Brain microvascular endothelial cell (primary cell): ENCODE results near the gene GJE1.
A peak's percentile ranks its signal among the peaks of the same experiment; 100 is the strongest.

Experiments used
- DNase-seq: peaks from one replicate; pipeline ENCODE4 v3.0.0-alpha.2; 2020
- H3K27ac ChIP-seq: fragments of 250-450 bp; sonication (Bioruptor Pico); 2 replicates; pipeline ENCODE4 v1.5.1; 2020; ENCODE audit warnings: mild to moderate bottlenecking, moderate library complexity
- H3K27me3 ChIP-seq: fragments of 250-450 bp; sonication (Bioruptor Pico); replicated peaks from 2 replicates; pipeline ENCODE4 v1.5.1; 2020; ENCODE audit warnings: mild to moderate bottlenecking
- H3K36me3 ChIP-seq: fragments of 250-450 bp; sonication (Bioruptor Pico); replicated peaks from 2 replicates; pipeline ENCODE4 v1.5.1; 2020; ENCODE audit warnings: mild to moderate bottlenecking
- H3K4me3 ChIP-seq: 2 replicates; pipeline ENCODE4 v1.5.1; 2011; ENCODE audit warnings: low read depth, mild to moderate bottlenecking, control low read depth, low read length, moderate library complexity
- CTCF ChIP-seq: IDR thresholded peaks from 2 replicates; pipeline ENCODE4 v1.5.1; 2011; ENCODE audit warnings: low read depth, mild to moderate bottlenecking, moderate library complexity, low read length, control low read depth, inconsistent platforms; ENCODE audit errors: missing control alignments
- in situ Hi-C: cut with HindIII; loops from 2 replicates; pipeline ENCODE4 v1.10.0; 2017; ENCODE audit warnings: low sequenced_read_pairs, low pct_ligation_motif_present

Gene GJE1

GRCh38 chr6:142146828-142147662 is 14.3 kb downstream of the GJE1 start, which contains the start of the genes NMBR and VTA1:
NMBR (minus strand) TSS chr6:142147122; CDS start chr6:142088658, 58,464 bp downstream.
VTA1 (plus strand) TSS chr6:142147263; CDS start chr6:142147288, 25 bp downstream.
- H3K27ac ChIP-seq, result peak within 1 kb of the TSS; percentile 46
- peak within 1 kb of the TSS; percentile 96 for H3K4me3 ChIP-seq
- no peaks in the 10 kb centered on the region for H3K36me3 ChIP-seq
- DNase-seq, result peak; percentile 100
- H3K27me3 ChIP-seq, result no peaks in the 10 kb centered on the region
- TF ChIP-seq CTCF, result peak; percentile 94
- in situ Hi-C loops, result no loop called here

- no peak overlapping the region for H3K4me3 ChIP-seq
- in situ Hi-C loops, result no loop called here
- DNase-seq, result peak; percentile 32
- no peaks in the 10 kb centered on the region for H3K27me3 ChIP-seq
- no peaks in the 10 kb centered on the region for H3K36me3 ChIP-seq
- no peak for TF ChIP-seq CTCF
- H3K27ac ChIP-seq, result peak overlapping the region; percentile 20
These were observed 20.0 kb downstream of the GJE1 start for GRCh38 chr6:142152746-142153145.

- Histone ChIP-seq H3K36me3 (no peaks in the 10 kb centered on the region), H3K27ac (peak overlapping the region; percentile 20), H3K4me3 (no peak overlapping the region), H3K27me3 (no peaks in the 10 kb centered on the region)
- DNase-seq, result no peak
- in situ Hi-C loops, result no loop called here
- no peak for TF ChIP-seq CTCF
These were observed 20.5 kb downstream of the GJE1 start for GRCh38 chr6:142153196-142153595.

GRCh38 chr6:142154336-142154735 is 21.6 kb downstream of the GJE1 start:
- Histone ChIP-seq H3K27me3 (no peaks in the 10 kb centered on the region), H3K4me3 (no peak overlapping the region), H3K36me3 (no peaks in the 10 kb centered on the region), H3K27ac (no peak overlapping the region)
- in situ Hi-C loops, result no loop called here
- no peak for DNase-seq
- no peak for TF ChIP-seq CTCF

- Histone ChIP-seq H3K4me3 (no peak overlapping the region), H3K36me3 (no peaks in the 10 kb centered on the region), H3K27me3 (no peaks in the 10 kb centered on the region), H3K27ac (no peak overlapping the region)
- no peak for DNase-seq
- in situ Hi-C loops, result no loop called here
- TF ChIP-seq CTCF, result no peak
These were observed 22.4 kb downstream of the GJE1 start for GRCh38 chr6:142155091-142155490.
